ENCODE measurements around the gene ITCH.
"Not testable (repeated sequence)": the region's sequence is repeated elsewhere in the genome, so short reads cannot be mapped to it uniquely, and the experiment has no call there.

ITCH gene

GRCh38 chr20:34473262-34473883 lies 110.3 kb downstream of the ITCH start:
- no peak overlapping the region for H3K4me3 Mint-ChIP-seq
- H3K36me3 Mint-ChIP-seq = peaks cover 31% of the 10 kb centered on the region
- peaks cover 9% of the 10 kb centered on the region for H3K4me1 Mint-ChIP-seq
- no peaks in the 10 kb centered on the region for H3K9me3 Mint-ChIP-seq
- peak; percentile 59 for ATAC-seq
- no peaks in the 10 kb centered on the region for H3K27me3 Mint-ChIP-seq
- no peak overlapping the region for H3K27ac Mint-ChIP-seq

- no peaks in the 10 kb centered on the region for H3K27me3 Mint-ChIP-seq
- H3K27ac Mint-ChIP-seq = peak overlapping the region; percentile 67
- H3K36me3 Mint-ChIP-seq = peaks cover 35% of the 10 kb centered on the region
- no peaks in the 10 kb centered on the region for H3K9me3 Mint-ChIP-seq
- peaks cover 9% of the 10 kb centered on the region for H3K4me1 Mint-ChIP-seq
- ATAC-seq = peak; percentile 88
- H3K4me3 Mint-ChIP-seq = no peak overlapping the region
Measured at GRCh38 chr20:34475979-34476736, 113.1 kb downstream of the ITCH start.

GRCh38 chr20:34479627-34480026 lies 116.6 kb downstream of the ITCH start:
- no peak for ATAC-seq
- H3K4me1 Mint-ChIP-seq = peaks cover 9% of the 10 kb centered on the region
- no peak overlapping the region for H3K4me3 Mint-ChIP-seq
- H3K27me3 Mint-ChIP-seq = no peaks in the 10 kb centered on the region
- no peaks in the 10 kb centered on the region for H3K9me3 Mint-ChIP-seq
- H3K36me3 Mint-ChIP-seq = peaks cover 58% of the 10 kb centered on the region
- H3K27ac Mint-ChIP-seq = no peak overlapping the region

- peaks cover 57% of the 10 kb centered on the region for H3K36me3 Mint-ChIP-seq
Measured at GRCh38 chr20:34482154-34482553, 119.1 kb downstream of the ITCH start.

GRCh38 chr20:34483585-34484220 lies 120.6 kb downstream of the ITCH start:
- not testable (repeated sequence) for H3K27me3 Mint-ChIP-seq, H3K4me3 Mint-ChIP-seq, ATAC-seq, H3K27ac Mint-ChIP-seq, H3K9me3 Mint-ChIP-seq
- Mint-ChIP-seq H3K36me3 (peaks cover 67% of the 10 kb centered on the region), H3K4me1 (peaks cover 11% of the 10 kb centered on the region)

More at GRCh38 chr20:34482154-34482553, 119.1 kb downstream of the ITCH start:
- H3K27me3 Mint-ChIP-seq, H3K4me1 Mint-ChIP-seq, ATAC-seq, H3K9me3 Mint-ChIP-seq, H3K27ac Mint-ChIP-seq, H3K4me3 Mint-ChIP-seq: not testable (repeated sequence)

GRCh38 chr20:34485068-34485634 lies 122.1 kb downstream of the ITCH start:
- ATAC-seq = no peak
- Mint-ChIP-seq H3K9me3 (no peaks in the 10 kb centered on the region), H3K4me1 (peaks cover 11% of the 10 kb centered on the region), H3K27me3 (no peaks in the 10 kb centered on the region), H3K27ac (no peak overlapping the region), H3K4me3 (no peak overlapping the region), H3K36me3 (peaks cover 72% of the 10 kb centered on the region)

GRCh38 chr20:34491226-34491931 lies 128.3 kb downstream of the ITCH start:
- Mint-ChIP-seq H3K27ac (no peak overlapping the region), H3K4me3 (no peak overlapping the region), H3K4me1 (peaks cover 24% of the 10 kb centered on the region), H3K27me3 (no peaks in the 10 kb centered on the region), H3K9me3 (no peaks in the 10 kb centered on the region), H3K36me3 (peaks cover 69% of the 10 kb centered on the region)
- no peak for ATAC-seq

- peaks cover 74% of the 10 kb centered on the region for H3K36me3 Mint-ChIP-seq
- no peaks in the 10 kb centered on the region for H3K27me3 Mint-ChIP-seq
- no peaks in the 10 kb centered on the region for H3K9me3 Mint-ChIP-seq
- no peak overlapping the region for H3K27ac Mint-ChIP-seq
- no peak overlapping the region for H3K4me3 Mint-ChIP-seq
- no peak for ATAC-seq
- peaks cover 24% of the 10 kb centered on the region for H3K4me1 Mint-ChIP-seq
Measured at GRCh38 chr20:34491932-34492509, 128.9 kb downstream of the ITCH start.

- Mint-ChIP-seq H3K36me3 (peaks cover 79% of the 10 kb centered on the region), H3K27me3 (no peaks in the 10 kb centered on the region), H3K4me3 (no peak overlapping the region), H3K27ac (no peak overlapping the region), H3K4me1 (peaks cover 18% of the 10 kb centered on the region), H3K9me3 (peaks cover 3% of the 10 kb centered on the region)
- no peak for ATAC-seq
Measured at GRCh38 chr20:34493646-34494045, 130.6 kb downstream of the ITCH start.

GRCh38 chr20:34495307-34495706 lies 132.2 kb downstream of the ITCH start:
- no peak for ATAC-seq
- Mint-ChIP-seq H3K27ac (no peak overlapping the region), H3K4me3 (no peak overlapping the region), H3K9me3 (peaks cover 9% of the 10 kb centered on the region), H3K27me3 (no peaks in the 10 kb centered on the region), H3K36me3 (peaks cover 84% of the 10 kb centered on the region), H3K4me1 (peaks cover 18% of the 10 kb centered on the region)

- ATAC-seq = no peak
- no peak overlapping the region for H3K27ac Mint-ChIP-seq
- no peaks in the 10 kb centered on the region for H3K27me3 Mint-ChIP-seq
- peaks cover 84% of the 10 kb centered on the region for H3K36me3 Mint-ChIP-seq
- peaks cover 18% of the 10 kb centered on the region for H3K4me1 Mint-ChIP-seq
- H3K4me3 Mint-ChIP-seq = no peak overlapping the region
- peaks cover 14% of the 10 kb centered on the region for H3K9me3 Mint-ChIP-seq
Measured at GRCh38 chr20:34495916-34496315, 132.8 kb downstream of the ITCH start.

GRCh38 chr20:34497596-34497995 lies 134.5 kb downstream of the ITCH start:
- peaks cover 89% of the 10 kb centered on the region for H3K36me3 Mint-ChIP-seq
- H3K27me3 Mint-ChIP-seq, ATAC-seq, H3K4me3 Mint-ChIP-seq: not testable (repeated sequence)
- H3K27ac Mint-ChIP-seq = peak overlapping the region; percentile 36
- peaks cover 18% of the 10 kb centered on the region for H3K4me1 Mint-ChIP-seq
- H3K9me3 Mint-ChIP-seq = peaks cover 14% of the 10 kb centered on the region

- Mint-ChIP-seq H3K4me3 (no peak overlapping the region), H3K27me3 (no peaks in the 10 kb centered on the region), H3K4me1 (no peaks in the 10 kb centered on the region), H3K36me3 (peaks cover 68% of the 10 kb centered on the region), H3K9me3 (peaks cover 14% of the 10 kb centered on the region), H3K27ac (no peak overlapping the region)
- ATAC-seq = no peak
Measured at GRCh38 chr20:34500823-34501222, 137.8 kb downstream of the ITCH start.

GRCh38 chr20:34506480-34506879 lies 143.4 kb downstream of the ITCH start:
- Mint-ChIP-seq H3K9me3 (no peaks in the 10 kb centered on the region), H3K4me1 (no peaks in the 10 kb centered on the region), H3K36me3 (peaks cover 27% of the 10 kb centered on the region), H3K27ac (no peak overlapping the region), H3K4me3 (no peak overlapping the region), H3K27me3 (no peaks in the 10 kb centered on the region)
- no peak for ATAC-seq
